ENCODE data around the gene ELAC1.
A peak's percentile ranks its signal among the peaks of the same experiment; 100 is the strongest.
"Not testable (repeated sequence)": the region's sequence is repeated elsewhere in the genome, so short reads cannot be mapped to it uniquely, and the experiment has no call there.

Gene ELAC1

DNA sequence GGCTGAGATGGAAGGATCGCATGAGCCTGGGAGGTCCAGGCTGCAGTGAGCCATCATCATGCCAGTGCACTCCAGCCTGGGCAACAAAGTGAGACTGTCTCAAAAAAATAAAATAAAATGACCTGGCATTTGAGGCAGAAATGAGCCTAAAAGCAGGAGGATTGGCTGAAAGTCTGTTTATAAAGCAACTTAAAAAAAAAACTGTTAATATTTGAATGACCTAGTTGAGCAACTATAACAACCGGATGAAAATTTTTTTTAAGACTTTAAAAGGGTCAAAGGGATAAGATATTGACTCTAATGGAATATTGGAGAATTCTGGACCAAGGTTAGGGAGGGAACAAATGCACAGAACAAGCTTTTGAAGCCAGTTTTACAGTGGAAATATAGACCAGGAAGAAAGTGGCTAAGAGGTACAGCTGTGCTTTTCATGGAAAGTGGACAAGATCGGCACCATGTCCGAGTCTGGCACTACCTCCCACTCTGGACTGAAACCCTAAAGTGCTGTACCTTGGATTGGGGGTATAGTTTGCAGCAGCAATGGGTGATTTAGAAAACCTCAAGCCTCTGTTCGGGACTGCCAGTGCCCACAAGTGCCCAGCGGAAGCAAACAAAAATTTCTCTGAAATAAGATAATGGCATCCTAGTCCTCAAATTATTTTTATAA lies 33.2 kb upstream of the ELAC1 start:
- DNase-seq (ENCODE audit: insufficient read length, low spot score) (no peak), FAIRE-seq (no peak)
- TF ChIP-seq, protein P1, sequence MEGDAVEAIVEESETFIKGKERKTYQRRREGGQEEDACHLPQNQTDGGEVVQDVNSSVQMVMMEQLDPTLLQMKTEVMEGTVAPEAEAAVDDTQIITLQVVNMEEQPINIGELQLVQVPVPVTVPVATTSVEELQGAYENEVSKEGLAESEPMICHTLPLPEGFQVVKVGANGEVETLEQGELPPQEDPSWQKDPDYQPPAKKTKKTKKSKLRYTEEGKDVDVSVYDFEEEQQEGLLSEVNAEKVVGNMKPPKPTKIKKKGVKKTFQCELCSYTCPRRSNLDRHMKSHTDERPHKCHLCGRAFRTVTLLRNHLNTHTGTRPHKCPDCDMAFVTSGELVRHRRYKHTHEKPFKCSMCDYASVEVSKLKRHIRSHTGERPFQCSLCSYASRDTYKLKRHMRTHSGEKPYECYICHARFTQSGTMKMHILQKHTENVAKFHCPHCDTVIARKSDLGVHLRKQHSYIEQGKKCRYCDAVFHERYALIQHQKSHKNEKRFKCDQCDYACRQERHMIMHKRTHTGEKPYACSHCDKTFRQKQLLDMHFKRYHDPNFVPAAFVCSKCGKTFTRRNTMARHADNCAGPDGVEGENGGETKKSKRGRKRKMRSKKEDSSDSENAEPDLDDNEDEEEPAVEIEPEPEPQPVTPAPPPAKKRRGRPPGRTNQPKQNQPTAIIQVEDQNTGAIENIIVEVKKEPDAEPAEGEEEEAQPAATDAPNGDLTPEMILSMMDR (IDR thresholded peaks at IDR 0.05; ENCODE audit: insufficient read depth, missing control alignments), result no peak

DNA sequence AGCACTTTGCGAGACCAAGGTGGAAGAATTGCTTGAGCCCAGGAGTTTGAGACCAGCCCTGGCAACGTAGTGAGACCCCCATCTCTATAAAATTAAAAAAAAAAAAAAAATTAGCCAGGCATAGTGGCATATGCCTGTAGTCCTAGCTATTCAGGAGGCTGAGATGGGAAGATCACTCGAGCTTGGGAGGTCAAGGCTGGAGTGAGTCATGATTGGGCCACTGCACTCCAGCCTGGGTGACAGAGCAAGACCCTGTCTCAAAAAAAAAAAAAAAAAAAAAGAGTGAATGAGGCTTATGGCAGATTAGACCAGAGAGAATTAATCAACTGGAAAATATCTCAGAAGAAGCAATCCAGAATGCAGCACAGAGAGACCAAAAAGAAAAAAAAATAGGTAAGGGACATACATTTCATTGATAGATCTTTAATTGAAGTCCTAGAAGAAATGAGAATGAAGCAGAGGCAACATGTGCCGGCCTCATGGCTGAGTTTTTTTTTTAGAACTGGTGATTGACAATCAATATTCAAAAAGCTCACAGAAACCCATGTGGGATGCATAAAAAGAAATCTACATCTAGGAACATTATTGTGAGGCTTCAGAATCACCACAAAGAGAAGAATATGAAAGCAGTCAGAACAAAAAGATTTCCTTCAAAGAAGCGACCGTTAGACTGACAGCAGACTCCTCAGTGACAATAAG lies 32.2 kb upstream of the ELAC1 start:
- TF ChIP-seq, protein P1 (IDR thresholded peaks at IDR 0.05; ENCODE audit: insufficient read depth, missing control alignments), result no peak
- FAIRE-seq (no peak), DNase-seq (ENCODE audit: insufficient read length, low spot score) (no peak)

DNA sequence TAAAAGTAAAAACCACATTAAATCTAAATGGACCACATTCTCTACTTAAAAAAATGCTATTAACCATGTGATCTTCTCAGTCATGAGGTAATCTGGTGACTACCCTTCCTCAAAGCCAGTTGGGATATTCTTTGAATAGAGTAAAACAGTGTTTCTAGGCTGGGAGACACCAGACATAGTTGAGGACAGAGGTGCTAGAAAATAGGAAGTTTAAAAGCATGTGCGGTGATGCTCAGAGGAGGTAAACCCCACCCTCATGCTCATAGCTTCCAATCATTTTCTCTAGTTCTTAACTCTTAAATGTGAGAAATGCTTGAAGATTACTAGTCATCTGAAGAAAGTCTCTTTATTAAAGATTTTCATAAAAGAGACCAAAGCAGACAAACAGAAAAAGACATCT lies 30.7 kb upstream of the ELAC1 start:
- TF ChIP-seq, protein P1 (IDR thresholded peaks at IDR 0.05; ENCODE audit: insufficient read depth, missing control alignments), result no peak
- FAIRE-seq, result no peak
- no peak for DNase-seq (ENCODE audit: insufficient read length, low spot score)

DNA sequence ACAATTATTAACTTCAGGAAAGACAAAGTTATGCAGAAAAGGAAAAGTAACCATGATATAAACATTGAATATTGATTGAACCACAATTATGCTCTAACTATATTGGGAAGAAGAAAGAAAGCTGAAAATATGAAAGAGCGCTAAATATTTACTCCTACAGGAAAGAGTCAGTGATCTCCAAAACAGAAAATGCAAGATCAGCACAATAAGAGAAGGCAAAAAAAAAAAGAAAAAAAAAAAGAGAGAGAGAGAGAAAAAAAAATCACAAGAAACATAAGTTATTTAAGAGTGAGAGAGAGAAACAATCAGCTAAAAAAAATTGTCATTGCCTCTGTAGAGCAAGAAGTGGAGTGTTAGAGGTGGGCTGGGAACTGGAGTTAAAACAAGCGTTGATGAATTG lies 28.9 kb upstream of the ELAC1 start:
- FAIRE-seq (peak; percentile 44), DNase-seq (ENCODE audit: insufficient read length, low spot score) (no peak)
- TF ChIP-seq, protein P1 (IDR thresholded peaks at IDR 0.05; ENCODE audit: insufficient read depth, missing control alignments), result no peak

DNA sequence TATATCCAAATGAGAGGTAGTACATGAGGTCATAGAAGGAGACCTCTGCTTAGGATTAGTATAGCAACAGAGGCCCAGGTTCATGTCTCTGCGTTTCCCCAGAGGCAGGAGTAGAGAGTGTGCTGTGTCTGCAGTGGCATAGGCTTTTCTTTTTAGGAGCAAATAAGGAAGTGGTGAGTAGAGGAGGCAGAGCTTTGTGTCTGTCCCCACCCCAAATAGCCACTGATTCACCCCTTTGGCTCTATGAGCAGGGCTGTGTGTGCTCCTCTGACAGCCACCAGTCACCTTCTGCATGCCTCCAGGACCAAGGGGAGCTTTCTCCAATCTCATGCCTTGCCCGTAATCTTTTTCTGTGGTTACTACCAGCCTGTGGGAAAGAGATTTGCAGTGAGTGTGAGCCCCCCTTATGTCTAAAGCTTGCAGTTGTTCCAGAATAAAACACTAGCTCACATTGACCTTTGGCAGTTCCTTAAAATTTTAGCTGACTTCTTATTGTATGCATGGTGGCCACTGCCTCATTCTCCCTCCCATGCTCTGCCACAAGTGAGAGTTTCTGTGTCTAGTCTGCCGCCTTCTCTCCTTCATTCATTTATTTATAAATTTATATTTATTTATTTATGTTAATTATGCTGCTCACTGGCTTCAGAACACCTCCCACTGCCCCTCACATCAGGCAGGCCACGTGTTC lies 23.5 kb upstream of the ELAC1 start:
- no peak for FAIRE-seq
- no peak for DNase-seq (ENCODE audit: insufficient read length, low spot score)

DNA sequence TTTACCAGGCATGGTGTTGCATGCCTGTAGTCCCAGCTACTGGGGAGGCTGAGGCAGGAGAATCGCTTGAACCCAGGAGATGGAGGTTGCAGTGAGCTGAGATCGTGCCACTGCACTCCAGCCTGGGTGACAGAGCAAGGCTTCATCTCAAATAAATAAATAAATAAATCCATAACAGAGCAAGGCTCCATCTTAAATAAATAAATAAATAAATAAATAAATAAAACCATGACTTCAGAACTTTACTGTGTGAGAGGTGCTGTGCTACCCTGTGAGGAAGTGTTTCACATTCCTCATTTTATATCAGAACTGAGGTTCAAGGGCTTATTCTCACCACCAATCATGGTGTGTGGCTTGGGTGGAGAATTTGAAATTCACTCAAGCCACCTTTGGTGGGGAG lies 21.9 kb upstream of the ELAC1 start:
- DNase-seq (ENCODE audit: insufficient read length, low spot score); FAIRE-seq: not testable (repeated sequence)

More for the DNA sequence above, 23.5 kb upstream of the ELAC1 start:
- TF ChIP-seq, protein P1 (IDR thresholded peaks at IDR 0.05; ENCODE audit: insufficient read depth, missing control alignments), result no peak

DNA sequence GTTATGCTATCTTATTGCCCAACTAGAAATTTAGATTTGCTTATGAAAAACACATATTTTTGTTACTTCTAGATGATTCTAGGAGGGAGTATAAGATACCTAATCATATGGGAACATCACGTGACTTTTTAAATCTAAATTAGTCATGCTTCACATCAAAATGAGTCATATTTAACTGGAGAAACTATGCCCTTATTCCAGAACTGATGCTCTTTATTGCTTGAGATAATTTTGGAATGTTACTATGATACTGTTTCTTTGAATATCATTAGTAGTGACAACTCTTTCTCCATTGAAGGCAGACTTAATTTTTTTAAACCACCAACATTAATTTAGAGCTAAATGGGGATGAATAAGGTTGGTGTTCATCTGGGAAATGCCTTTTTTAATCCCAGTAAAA lies 19.9 kb upstream of the ELAC1 start:
- peak; percentile 86 for FAIRE-seq
- TF ChIP-seq, protein P1 (IDR thresholded peaks at IDR 0.05; ENCODE audit: insufficient read depth, missing control alignments), result no peak
- no peak for DNase-seq (ENCODE audit: insufficient read length, low spot score)
